GM19467 (cell line): ENCODE data around the gene MACF1.
"Not testable (repeated sequence)": the region's sequence is repeated elsewhere in the genome, so short reads cannot be mapped to it uniquely, and the experiment has no call there.

Source experiments
- ATAC-seq: cut with Tn5 transposase; IDR thresholded peaks from one replicate; pipeline ENCODE4 v1.9.1; 2021; ENCODE audit warnings: mild to moderate bottlenecking, moderate library complexity; ENCODE audit not compliant: unreplicated experiment

Gene MACF1

DNA sequence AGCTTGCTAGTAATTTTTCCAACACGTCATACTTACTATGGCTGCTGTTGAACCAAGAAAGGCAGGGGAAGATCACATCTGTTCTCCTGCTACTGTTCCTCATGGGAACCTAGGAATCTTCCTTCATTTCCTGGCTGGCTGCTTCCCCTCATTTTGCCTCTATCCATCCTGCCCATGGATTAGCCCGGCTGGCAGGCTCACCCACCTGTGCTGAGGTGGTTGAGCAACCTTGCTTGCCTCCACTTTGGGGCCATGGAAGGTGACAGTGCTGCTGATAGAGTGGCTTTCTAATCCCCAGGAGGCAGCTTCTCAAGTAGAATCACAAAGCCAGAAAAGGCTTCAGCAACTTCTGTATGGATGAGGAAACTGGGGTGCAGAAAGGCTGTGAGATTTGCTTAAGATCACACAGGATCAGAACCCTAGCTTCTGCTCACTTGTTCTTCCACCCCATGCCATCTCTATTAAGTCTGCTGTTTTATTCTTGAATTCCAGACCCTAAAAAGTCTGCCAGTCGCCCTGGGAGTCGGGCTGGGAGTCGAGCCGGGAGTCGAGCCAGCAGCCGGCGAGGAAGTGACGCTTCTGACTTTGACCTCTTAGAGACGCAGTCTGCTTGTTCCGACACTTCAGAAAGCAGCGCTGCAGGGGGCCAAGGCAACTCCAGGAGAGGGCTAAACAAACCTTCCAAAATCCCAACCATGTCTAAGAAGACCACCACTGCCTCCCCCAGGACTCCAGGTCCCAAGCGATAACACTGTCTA, 280.7 kb downstream of the MACF1 start:
- no peak for ATAC-seq

DNA sequence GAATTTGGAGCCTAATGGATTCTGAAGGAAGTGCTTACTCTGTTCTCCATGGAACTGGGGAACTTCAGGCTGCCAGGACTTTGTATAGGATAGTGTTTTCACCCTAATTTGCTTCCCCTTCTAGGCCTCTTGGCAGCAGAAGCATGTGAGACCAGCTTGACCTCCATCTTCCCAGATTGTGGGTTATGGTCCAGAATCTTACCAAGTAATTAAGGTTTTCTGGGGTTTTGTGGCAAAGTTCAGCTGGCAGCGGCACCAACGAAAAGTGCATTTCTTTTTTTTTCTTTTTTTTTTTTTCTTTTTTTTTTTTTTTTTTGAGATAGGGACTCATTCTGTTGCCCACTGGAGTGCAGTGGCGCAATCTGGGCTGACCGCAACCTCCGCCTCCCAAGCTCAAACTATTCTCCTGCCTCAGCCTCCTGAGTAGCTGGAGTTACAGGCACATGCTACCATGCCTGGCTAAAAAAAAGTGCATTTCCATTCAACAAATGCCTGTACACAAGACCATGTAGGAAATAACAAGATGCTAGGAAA, 283.6 kb downstream of the MACF1 start:
- ATAC-seq = no peak

DNA sequence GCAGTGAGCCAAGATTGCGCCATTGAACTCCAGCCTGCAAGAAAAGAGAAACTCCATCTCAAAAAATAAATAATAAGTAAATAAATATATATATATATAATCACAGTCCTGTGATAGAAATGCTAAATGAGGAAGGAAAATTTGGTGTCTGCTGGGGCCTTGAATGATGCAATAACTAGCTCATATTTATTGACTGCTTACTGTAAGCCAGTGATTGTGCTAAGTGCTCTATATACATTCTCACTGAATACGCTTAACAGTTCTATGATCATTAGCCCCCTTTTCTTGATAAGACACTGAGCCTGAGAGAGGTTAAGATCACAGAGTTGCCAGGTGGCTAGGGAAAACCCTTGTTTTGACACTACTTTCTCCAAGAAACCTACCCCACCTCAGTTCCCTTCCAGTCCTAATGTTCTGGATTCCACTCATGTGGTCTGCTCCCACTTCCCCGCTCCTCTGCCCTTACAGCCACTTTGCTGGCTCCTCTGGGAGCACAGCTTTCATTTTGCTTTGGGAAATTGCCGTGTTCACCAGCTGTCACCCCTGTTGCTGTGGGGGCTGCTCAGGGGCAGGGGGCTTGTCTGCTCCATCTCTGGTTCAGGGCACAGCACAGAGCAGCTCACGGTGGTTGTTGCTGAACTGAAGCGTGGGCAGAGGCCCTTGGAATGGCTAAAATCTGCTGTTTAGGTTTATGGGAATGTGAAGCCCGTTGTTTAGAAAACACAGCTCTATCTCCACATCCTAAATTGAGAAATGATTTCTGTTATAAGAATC, 284.5 kb downstream of the MACF1 start:
- ATAC-seq = no peak

DNA sequence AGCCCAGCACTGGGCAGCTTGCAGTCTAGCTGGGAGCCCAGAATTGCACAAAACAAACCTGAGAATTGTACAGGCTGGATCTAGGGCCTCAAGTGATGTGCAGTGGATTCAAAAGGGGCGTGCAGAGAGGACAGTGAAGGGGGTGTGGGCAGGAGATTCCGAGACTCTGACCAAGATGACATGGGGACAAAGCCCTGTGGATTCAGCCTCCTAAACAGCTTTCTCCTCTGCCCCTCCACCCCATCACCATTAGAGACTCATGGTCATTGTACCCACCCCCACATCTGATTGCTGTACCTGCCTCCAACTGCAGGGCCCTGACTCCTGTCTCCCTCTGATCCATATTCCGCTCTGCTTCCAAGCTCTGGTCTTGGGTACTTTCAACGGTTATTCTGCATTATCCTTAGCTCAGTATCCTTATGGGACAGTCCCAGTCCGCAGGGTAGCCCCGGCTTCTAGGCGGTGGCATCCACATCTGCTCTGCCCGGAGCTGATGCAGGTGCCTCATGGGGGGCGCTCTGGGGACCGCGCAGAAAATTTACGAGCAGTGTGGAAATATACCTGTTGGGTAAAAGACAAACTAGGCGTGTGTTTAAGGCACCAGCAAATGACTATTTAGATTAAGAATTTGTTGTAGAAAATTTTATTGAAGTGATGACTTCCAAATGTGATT, 285.2 kb downstream of the MACF1 start:
- ATAC-seq = no peak

DNA sequence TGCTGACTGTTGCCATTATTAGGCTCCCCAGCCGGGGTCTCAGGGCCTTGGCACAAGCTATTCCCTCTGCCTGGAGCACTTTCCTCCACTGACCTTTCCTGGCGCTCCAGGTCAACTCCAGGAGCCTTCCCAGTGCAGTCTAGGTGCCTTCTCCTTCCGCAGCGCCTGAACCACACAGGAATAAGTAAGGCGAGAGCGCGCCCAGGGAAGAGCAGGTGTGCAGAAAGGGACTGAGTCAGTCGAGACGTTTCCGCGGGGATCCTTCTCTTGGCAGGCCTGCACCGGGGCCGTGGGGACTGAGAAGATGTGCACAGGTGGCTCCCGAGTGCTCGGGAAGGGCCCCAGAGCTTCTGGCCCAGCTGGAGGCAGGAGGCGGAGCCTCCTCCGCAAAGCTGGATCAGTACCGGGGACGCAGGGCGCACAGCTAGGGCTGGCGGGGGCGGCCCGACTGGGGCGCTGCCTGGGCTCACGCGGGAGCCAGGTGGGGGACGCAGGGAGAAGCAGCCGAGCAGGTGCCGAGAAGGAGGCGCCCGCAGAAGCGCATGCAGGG, 286.2 kb downstream of the MACF1 start:
- no peak for ATAC-seq

DNA sequence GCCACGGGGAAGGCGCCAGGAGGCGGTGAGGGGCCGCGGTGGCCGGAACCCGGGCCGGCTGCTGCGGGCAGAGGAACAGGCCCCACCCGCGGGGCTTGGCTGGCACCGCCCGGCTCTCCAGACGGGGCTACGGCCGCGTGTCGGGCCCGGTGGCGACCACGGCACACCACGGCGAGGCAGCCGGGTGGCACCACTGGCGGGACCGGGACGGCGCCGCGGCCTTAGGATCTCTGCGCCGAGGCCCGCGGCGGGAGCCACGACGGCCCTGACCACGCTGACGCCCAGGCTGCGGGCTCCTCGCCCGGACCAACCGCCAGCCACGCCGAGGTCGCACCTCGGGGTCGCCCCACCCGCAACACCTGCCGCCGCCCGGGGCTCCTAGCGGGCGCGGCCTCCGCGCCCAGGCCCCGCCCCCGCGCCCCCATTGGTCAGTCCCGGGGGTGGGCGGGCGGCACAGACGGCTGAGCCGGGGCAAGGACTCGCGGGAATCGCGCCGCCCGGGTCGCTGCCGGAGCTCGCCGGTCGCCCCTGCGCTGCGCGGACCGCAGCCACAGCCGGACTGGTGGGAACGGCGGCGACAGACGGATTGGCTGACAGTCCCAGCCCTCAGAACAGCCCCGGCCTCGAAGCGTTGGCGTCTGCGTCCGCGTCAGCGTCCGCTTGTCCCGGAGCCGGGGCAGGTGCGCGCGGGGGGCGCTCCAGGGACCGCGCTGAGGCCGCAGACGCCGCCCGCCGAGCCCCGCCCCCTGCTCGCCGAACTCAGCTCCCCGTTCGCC, 286.8 kb downstream of the MACF1 start, which contains the start of gene BMP8A:
Gene BMP8A, plus strand, starts transcription at position 491 of the 776 bp plus-strand sequence. CDS start 356 bp downstream, outside the sequence.
- peak; percentile 73 for ATAC-seq

DNA sequence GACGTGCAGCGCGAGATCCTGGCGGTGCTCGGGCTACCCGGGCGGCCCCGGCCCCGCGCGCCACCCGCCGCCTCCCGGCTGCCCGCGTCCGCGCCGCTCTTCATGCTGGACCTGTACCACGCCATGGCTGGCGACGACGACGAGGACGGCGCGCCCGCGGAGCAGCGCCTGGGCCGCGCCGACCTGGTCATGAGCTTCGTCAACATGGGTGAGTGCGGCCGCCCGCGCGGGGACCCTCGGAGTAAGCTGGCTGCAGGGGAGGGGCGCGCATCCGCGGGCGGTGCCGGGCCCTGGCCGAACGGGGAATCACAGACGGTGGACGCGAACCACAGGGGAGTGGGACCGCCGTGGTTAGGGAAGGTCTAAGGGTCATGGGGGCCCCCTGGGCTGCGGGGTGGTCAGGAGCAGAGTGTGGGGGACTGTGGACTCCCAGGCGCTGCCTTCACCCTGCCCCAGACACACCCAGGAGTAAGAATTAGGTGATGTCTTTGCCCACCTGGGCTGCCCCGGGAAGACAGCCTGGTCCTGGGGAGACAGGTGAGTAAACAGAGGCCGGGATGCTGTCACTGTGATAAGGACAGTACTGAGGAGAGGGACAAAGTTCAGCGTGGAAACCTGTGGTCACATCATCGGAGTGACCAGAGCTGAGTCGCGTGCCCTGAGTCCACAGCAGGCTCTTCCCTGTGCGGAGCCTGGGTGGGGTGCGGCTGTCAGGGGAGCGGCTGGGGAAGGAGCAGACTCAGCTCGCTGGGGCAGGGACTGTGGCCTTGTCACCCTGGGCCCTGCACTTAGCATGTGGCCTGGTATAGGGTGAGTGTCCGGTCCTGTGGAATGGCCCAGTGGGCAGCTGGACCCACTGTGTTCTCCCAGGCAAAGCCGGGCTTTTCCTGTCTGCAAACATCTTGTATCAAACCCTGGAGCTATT, 287.9 kb downstream of the MACF1 start:
- ATAC-seq = not testable (repeated sequence)

DNA sequence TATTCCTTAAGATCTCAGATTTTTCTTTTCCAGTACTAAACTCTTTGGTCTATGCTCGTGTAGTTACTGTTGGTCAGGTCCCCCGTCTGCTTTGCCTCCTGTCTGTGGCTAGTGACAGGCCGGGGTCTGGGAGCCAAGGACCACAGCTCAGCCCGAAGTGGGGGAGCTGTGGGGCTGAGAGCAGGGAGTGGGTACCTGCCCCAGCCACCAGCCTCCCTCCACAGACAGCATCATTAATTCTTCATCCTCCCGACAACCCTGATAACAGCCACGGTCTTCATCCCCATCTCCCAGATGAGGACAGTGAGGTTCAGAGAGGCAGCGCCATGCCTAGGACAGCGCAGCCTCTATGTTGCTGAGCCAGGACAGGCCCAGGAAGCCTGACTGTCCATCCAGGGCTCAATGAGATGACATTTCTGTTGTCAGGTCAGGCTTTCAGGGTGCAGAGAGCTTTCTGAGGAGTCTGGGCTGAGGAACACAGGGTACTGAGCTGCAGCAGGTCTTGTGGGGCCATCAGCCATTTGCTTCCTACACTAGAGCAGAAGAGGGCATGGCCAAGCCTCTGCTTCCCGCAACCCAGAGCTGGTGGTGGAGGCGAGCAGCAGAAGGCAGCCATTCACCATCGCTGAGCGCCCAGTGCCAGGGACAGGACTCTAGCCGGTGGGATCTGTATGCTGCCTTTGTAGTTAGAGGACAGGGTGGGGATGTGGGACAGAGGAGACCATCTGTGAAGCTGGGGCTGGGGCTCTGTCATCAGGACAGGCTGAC, 288.7 kb downstream of the MACF1 start:
- ATAC-seq = not testable (repeated sequence)

DNA sequence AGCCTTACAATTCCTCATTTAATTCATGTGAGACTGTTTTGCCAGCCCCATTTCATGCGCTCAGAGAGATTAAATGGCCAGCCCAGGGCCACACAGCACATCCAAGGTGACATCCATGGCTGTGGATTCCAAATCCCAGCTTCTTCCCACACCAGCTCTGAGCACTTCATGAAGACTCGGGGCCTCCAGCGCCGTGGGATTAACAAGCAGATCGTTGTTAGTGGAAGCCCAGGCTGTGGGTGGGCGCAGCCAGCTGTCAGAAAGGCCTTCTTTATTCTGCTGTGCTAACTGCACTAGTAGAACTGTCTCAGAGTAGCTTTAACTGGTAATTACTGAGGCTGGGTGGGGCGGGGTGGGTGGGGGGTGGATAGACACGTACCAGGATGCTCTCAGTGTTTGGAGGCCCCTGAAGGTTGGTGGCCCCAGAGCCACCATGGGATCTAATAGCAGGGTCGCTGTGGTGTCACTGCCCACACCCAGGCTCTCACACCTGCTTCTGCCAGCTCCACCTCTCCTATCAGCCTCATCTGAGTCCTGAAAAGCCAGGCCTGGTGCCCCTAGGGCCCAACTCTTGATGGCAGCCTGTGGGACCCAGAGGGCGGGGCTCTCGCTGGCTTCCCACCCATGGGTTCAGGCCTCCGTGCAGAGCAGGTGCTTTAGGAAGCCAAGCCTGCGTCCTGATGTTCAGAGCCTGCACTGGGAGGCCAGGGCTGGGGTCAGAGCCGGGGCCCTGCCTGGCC, 290.3 kb downstream of the MACF1 start:
- ATAC-seq = no peak

DNA sequence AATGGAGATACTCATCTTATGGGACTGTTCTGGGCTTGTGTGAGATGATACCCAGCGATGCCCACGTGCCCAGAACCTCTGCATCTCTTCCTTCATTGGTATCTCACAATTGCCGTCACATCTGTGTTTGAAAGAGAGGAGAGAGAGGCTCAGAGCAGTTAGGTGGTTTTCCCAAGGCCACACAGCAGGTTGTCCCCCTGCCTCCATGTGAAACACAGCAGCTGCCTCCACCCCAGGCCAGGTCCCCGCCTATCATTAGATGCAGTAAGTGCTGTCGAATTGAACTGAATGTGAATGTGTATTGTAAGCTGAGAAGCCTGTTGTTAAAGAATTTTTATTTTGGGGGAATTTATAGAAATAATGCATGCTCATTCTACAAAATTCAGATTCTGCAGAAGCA, 292.0 kb downstream of the MACF1 start:
- not testable (repeated sequence) for ATAC-seq

DNA sequence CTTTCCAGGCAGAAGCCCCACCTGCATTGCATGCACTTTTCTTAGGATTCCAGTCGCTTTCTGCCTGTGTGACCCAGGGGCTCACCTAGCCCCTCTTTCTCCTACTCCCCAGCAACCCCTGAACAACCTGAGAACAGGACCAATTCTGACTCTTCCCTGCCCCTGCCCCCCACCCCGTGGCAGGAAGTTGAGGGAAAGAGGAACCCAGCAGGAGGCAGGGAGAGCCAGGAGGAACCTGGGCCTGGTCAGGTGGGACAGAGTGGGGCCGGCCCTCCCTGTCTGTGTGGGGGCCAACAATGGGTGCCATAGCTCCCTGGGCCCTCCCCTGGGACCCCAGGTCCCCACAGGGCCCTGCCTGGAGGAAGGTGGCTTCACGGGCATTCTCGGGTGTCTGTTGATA, 293.1 kb downstream of the MACF1 start:
- no peak for ATAC-seq

DNA sequence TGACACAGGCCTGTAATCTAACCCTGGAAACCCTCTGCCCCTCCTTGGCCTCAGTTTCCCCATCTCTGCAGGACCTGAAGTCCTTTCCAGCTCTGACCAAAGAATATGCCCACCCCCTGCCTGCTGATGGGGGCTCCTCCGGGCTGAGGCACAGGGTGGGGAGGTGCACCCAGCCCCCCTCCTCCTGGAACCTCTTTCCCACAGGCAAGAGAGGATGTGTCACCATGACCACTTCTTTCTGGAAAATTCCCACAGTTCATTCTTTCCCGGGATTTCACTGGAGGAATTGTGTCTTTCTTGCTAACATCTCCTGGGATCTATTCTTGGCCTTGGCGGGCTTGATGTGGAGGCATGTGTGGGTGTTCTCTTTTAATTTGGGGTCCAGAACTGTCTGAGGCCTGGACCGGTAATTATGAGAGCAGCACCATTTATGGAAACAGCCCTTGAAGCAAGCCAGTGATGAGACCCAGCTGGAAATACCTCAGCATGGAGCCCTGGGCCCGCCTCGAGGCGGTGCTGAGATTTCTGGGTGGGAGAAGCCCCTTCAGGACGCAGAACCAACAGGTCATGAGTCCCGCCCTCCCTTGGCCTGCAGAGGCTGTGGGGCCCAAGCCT, 293.7 kb downstream of the MACF1 start:
- ATAC-seq = not testable (repeated sequence)

DNA sequence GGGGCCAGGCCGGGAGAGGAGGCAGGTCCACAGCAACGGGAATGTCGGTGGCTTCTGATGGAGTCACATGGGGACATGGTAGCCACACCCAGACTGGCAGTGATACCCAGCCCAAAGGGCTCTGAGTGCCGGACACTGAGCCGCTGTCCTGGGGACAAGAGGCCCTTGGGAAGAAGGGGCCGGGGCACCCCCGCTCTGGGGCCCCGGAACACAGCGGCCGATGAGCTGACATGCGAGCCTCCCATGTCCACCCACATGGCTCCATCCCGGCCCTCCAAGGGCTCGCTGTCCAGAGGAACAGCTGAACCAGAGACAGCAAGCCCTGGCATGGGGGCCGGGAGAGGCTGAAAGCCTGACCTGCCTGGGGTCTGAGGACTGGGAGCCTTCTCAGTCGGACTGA, 294.3 kb downstream of the MACF1 start:
- ATAC-seq = not testable (repeated sequence)

DNA sequence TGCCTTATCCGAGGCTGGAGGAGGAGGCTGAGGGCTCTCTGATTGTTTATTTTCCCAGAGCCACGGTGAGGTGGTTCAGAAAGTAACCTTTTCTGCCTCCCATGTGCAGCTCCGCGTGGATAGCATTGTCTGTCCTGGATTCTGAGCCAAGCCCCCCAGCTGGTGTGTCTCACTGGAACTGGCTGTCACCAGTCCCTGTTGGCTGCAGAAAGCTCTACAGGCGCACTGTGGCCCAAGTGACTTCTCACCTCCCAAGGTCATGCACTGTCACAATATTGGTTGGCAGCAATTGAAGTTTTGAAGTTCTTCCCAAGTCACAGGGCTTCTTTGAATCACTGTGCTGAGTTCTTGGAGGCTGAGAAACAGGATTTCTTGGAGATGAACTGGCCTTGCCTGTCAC, 295.2 kb downstream of the MACF1 start:
- ATAC-seq = no peak

DNA sequence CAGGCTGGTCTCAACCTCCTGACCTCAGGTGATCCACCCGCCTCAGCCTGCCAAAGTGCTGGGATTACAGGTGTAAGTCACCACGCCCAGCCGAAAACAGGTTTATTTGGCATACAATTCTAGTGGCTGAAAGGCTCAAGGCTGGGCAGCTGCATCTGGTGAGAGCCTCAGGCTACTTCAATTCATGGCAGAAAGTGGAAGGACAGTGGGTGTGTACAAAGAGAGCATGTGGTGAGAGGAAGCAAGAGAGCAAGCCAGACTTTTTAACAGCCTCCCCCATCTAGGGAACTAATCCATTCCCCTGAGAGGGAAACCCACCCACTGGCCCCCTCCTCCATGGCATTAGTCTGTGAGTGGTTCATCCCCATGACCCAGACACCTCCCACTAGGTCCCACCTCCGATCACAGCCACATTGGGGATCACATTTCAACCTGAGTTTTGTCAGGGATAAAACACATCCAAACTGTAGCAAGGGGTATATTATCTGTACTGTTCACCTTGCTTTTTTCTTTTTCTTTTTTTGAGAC, 296.4 kb downstream of the MACF1 start:
- no peak for ATAC-seq

DNA sequence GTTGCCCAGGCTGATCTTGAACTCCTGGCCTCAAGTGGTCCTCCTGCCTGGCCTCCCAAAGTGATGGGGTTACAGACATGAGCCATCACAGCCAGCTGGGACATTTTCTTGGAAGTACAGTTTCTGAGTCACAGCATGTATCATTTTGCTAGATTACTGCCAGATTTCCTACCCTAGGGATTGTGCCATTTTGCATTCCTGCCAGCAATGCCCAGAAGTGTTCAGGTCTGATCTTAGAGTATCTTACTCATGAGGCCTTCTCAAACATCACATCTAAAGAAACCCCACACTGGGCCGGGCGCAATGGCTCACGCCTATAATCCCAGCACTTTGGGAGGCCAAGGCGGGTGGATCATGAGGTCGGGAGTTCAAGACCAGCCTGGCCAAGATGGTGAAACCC, 297.2 kb downstream of the MACF1 start:
- ATAC-seq = no peak

DNA sequence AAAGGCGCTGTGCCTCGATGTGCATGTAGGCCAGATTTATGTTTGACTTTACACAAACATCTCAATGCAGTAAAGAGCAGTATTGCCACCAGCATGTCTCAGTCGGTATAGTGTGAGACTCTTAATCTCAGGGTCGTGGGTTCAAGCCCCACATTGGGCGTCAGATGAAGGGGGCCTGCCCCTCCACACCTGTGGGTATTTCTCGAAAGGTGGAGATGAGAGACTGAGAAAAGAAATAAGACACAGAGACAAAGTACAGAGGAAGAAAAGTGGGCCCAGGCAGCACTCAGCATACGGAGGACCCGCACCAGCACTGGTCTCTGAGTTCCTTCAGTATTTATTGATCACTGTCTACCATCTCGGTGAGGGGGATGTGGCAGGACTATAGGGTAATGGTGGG, 299.9 kb downstream of the MACF1 start:
- ATAC-seq = not testable (repeated sequence)
